NCI-H510A treated with DMSO at 0.1 percent for 48 hours (cell line): ENCODE data around the gene KCTD19.

Source experiments
- DNase-seq: peaks from one replicate; lab custom pipeline; 2025; lab: John Stamatoyannopoulos, UW

Gene KCTD19

GRCh38 chr16:67242138-67242730 is 84.3 kb downstream of the KCTD19 start:
- no peak for DNase-seq

GRCh38 chr16:67241008-67241900 is 85.3 kb downstream of the KCTD19 start:
- no peak for DNase-seq

DNA sequence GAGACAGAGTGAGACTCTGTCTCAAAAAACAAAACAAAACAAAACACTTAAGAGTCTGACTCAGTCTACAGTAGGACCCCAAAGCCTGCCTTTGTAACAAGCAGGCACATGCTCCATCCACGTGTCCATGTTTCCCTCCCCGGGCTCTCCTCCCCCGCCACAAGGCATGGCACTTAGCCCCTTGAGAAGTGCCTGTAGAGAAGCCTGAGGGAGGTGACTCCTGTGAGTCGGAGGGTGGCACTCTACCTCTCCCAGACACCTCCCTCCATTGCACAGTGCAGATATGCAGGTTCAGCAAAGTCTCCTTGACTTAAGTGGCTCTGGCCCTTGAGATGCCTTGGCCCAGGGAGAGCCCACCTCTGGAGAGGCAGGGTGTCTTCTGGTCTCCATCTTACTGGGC is 86.0 kb downstream of the KCTD19 start:
- DNase-seq = no peak
